Heart left ventricle (tissue), 16 donors: ENCODE data around the gene CD300LD. TPM values are rescaled to one million over a fixed set of nuclear protein-coding genes. Genes with fewer than 3 reads are reported as not detected.

ENCODE experiments used
- ATAC-seq, 4 donors: fragments of 200-7000 bp; cut with Tn5 transposase; one replicate each; pipeline ENCODE4 v1.9.1; 2020 to 2022; ENCODE audit warnings: moderate library complexity in 4 of 4, mild to moderate bottlenecking in 3 of 4, moderate number of reproducible peaks in 1 of 4
- DNase-seq, 5 donors: peaks; one replicate each; pipeline ENCODE4 v3.0.0-alpha.2; 2020
- H3K27ac ChIP-seq, 12 donors: fragments of 200-600 bp; sonication (generic) in 4 of 12; one replicate each; pipeline versions ENCODE4 v1.5.0 to v1.8.0; 2016 to 2022; ENCODE audit warnings: mild to moderate bottlenecking in 2 of 12
- H3K27me3 ChIP-seq, 9 donors: fragments of 200-600 bp; sonication (generic) in 2 of 9; one replicate each; pipeline versions ENCODE4 v1.5.1 to v1.8.0; 2016 to 2022; ENCODE audit warnings: mild to moderate bottlenecking in 3 of 9
- H3K36me3 ChIP-seq, 9 donors: fragments of 200-600 bp; sonication (generic) in 2 of 9; one replicate each; pipeline versions ENCODE4 v1.5.0 to v1.8.0; 2018 to 2022; ENCODE audit warnings: mild to moderate bottlenecking in 2 of 9
- H3K4me1 ChIP-seq, 12 donors: fragments of 200-600 bp; sonication (generic) in 4 of 12; one replicate each; pipeline versions ENCODE4 v1.5.0 to v1.8.0; 2016 to 2022; ENCODE audit warnings: mild to moderate bottlenecking in 3 of 12
- H3K4me3 ChIP-seq, 12 donors: fragments of 200-600 bp; sonication (generic) in 4 of 12; one replicate each; pipeline versions ENCODE4 v1.5.0 to v1.8.0; 2017 to 2022; ENCODE audit warnings: mild to moderate bottlenecking in 9 of 12, moderate library complexity in 4 of 12
- H3K9me3 ChIP-seq, 12 donors: fragments of 200-600 bp; sonication (generic) in 4 of 12; one replicate each; pipeline versions ENCODE4 v1.5.0 to v1.8.0; 2016 to 2022; ENCODE audit warnings: mild to moderate bottlenecking in 1 of 12
- CTCF ChIP-seq, 12 donors: fragments of 200-600 bp; sonication (generic) in 4 of 12; IDR thresholded peaks; one replicate each; pipeline versions ENCODE4 v1.5.0 to v1.8.0; 2018 to 2022; ENCODE audit warnings: antibody characterized with exemption in 12 of 12, mild to moderate bottlenecking in 5 of 12
- POLR2A ChIP-seq, 2 donors: fragments of 450-650 bp; IDR thresholded peaks; one replicate each; pipeline ENCODE4 v1.6.1; 2017; ENCODE audit warnings: antibody characterized with exemption in 2 of 2, mild to moderate bottlenecking in 2 of 2, moderate library complexity in 2 of 2
- WGBS, 4 donors: extraction: QIAGEN DNeasy Blood & Tissue Kit in 2 of 4; methylation state at CpG; one replicate each; pipeline versions ENCODE4 v1.1.5 to v1.1.7; 2013 to 2018; 5-methylcytosine and 5-hydroxymethylcytosine counted together
- intact Hi-C, 10 donors: fragments of 100-400 bp; cut with DNase I; formaldehyde crosslinking; loops; one replicate each; pipeline versions ENCODE4 v1.11.1 to v1.14.2; 2022
- polyA plus RNA-seq, 2 donors: library from polyadenylated mRNA; stranded (reverse); fragments of 200-250 nt; gene quantifications; one replicate each; pipeline ENCODE4 v1.2.3, GENCODE V29; 2013
- total RNA-seq, 9 donors: library from RNA; depleted of rRNA in 2 of 9; stranded (reverse); fragments of >200 nt in 2 of 9; fragmentation: NEBNext Ultra II Directional in 3 of 9; extraction: Animal tissue kit (Norgen Biotek cat#: 25700) in 3 of 9; gene quantifications; one replicate each; pipeline versions ENCODE4 v1.1.0 to v1.2.4, GENCODE V29; 2016 to 2023
- donor health status: ischemic (EF 13 %, LVEDD 7.1; RV severe dilation, severe dysfunction).
- donor health status: healthy with polysubstance abuse.
- donor health status: DM: no; HTN: yes; CAD: no.
- donor health status: DM: no; HTN: no; CAD: no.
- donor health status: ischemic (EF 25% LVEDD 6.9; RV normal size, moderate dysfunction).
- donor health status: ischemic (EF 25% LVEDD 5.7; RV mildly dilated, moderate dysfunction).
- donor health status: healthy.
- donor health status: DM: yes; HTN: yes; CAD: no.
- donor health status: ischemic (EF 35%, LVEDD 5.7; RV mildly dilated, moderate dysfunction).
- donor health status: nonischemic (EF 11% LVEDD 7.7; RV severe dilation, severe dysfunction).
- donor health status: DM: yes; HTN: yes; CAD: no.
- donor health status: PGD.
- donor health status: ischemic (EF 29% LVEDD 5.4; RV normal size, mild dysfunction).
- donor health status: nonischemic (EF 23%, LVEDD 6.1; RV moderate dilation, normal function).

The CD300LD gene
- total and polyA plus RNA-seq, 11 donors: not detected

- DNase-seq (no peak), ATAC-seq (no peak)
- TF ChIP-seq POLR2A (IDR thresholded peaks at IDR 0.05): no peak
- no peak for TF ChIP-seq CTCF (IDR thresholded peaks at IDR 0.05)
- no peak overlapping the region for H3K4me3 ChIP-seq
- peaks cover 0 to 4% (median 0%) of the 10 kb centered on the region in 12 donors for H3K9me3 ChIP-seq
- H3K27ac ChIP-seq: peak overlapping the region in 1 of 12 donors; percentile 45
- WGBS, 4 donors: 69 to 74% (median 71%) methylated on average over 4 of the region's 4 CpGs
- peaks cover 0 to 32% (median 0%) of the 10 kb centered on the region in 12 donors for H3K4me1 ChIP-seq
- H3K36me3 ChIP-seq: no peaks in the 10 kb centered on the region
- intact Hi-C loops: no loop called here
- peaks cover 0 to 12% (median 0%) of the 10 kb centered on the region in 9 donors for H3K27me3 ChIP-seq
Observed at GRCh38 chr17:74568106-74568873, 23.8 kb downstream of the CD300LD start.

- intact Hi-C loops: no loop called here
- Histone ChIP-seq H3K36me3 (no peaks in the 10 kb centered on the region), H3K4me1 (peaks cover 0 to 32% (median 0%) of the 10 kb centered on the region in 12 donors), H3K27me3 (peaks cover 0 to 16% (median 0%) of the 10 kb centered on the region in 9 donors), H3K27ac (peak within 1 kb of the TSS in 1 of 12 donors; percentile 76), H3K9me3 (peaks cover 0 to 4% (median 0%) of the 10 kb centered on the region in 12 donors), H3K4me3 (peak within 1 kb of the TSS in 1 of 12 donors; percentile 21)
- peak in 3 of 4 donors; percentile 28 to 52 (median 45) for ATAC-seq
- TF ChIP-seq CTCF (IDR thresholded peaks at IDR 0.05) (no peak), POLR2A (IDR thresholded peaks at IDR 0.05) (no peak)
- DNase-seq: no peak
- 73 to 89% (median 74%) methylated on average over 1 to 2 of the region's 2 CpGs for WGBS, 4 donors
Observed at GRCh38 chr17:74567397-74567796, 24.7 kb downstream of the CD300LD start, which contains the start of gene CD300H. Gene CD300H, minus strand, starts transcription at chr17:74567509.

- Histone ChIP-seq H3K9me3 (no peaks in the 10 kb centered on the region), H3K27ac (no peak overlapping the region), H3K4me3 (peak overlapping the region in 1 of 12 donors; percentile 10), H3K36me3 (no peaks in the 10 kb centered on the region), H3K27me3 (peaks cover 0 to 21% (median 0%) of the 10 kb centered on the region in 9 donors), H3K4me1 (peaks cover 0 to 32% (median 0%) of the 10 kb centered on the region in 12 donors)
- DNase-seq (peak in 1 of 5 donors; percentile 43), ATAC-seq (peak in 2 of 4 donors; percentile 31 to 46)
- intact Hi-C loops: no loop called here
- WGBS, 4 donors: 28 to 40% (median 34%) methylated on average over 9 of the region's 9 CpGs
- TF ChIP-seq POLR2A (IDR thresholded peaks at IDR 0.05): no peak
- peak; percentile 19 to 55 (median 36) for TF ChIP-seq CTCF (IDR thresholded peaks at IDR 0.05)
Observed at GRCh38 chr17:74566132-74566753, 25.8 kb downstream of the CD300LD start.

GRCh38 chr17:74565126-74565525 is 27.0 kb downstream of the CD300LD start:
- H3K27ac ChIP-seq: no peak overlapping the region
- TF ChIP-seq POLR2A (IDR thresholded peaks at IDR 0.05): no peak
- no peak for TF ChIP-seq CTCF (IDR thresholded peaks at IDR 0.05)
- no peak for ATAC-seq
- DNase-seq: no peak
- intact Hi-C loops: no loop called here
- H3K4me1 ChIP-seq: peaks cover 0 to 32% (median 0%) of the 10 kb centered on the region in 12 donors
- no peaks in the 10 kb centered on the region for H3K9me3 ChIP-seq
- H3K36me3 ChIP-seq: no peaks in the 10 kb centered on the region
- peaks cover 0 to 23% (median 0%) of the 10 kb centered on the region in 9 donors for H3K27me3 ChIP-seq
- no peak overlapping the region for H3K4me3 ChIP-seq
- 42 to 61% (median 52%) methylated on average over 5 of the region's 5 CpGs for WGBS, 4 donors
